ELR (cell line): Measurements from ENCODE around the gene IFNLR1.

Experiments used
- DNase-seq: peaks from one replicate; pipeline ENCODE4 v3.0.0-alpha.2; 2015; ENCODE audit warnings: low read depth

The IFNLR1 gene

GRCh38 chr1:24205345-24206082 lies 18.4 kb upstream of the IFNLR1 start:
- DNase-seq: no peak

GRCh38 chr1:24204116-24204515 lies 17.0 kb upstream of the IFNLR1 start:
- DNase-seq: no peak

- DNase-seq: no peak
Observed at GRCh38 chr1:24203404-24203803, 16.3 kb upstream of the IFNLR1 start.

GRCh38 chr1:24202987-24203386 lies 15.9 kb upstream of the IFNLR1 start:
- no peak for DNase-seq

GRCh38 chr1:24202556-24202955 lies 15.5 kb upstream of the IFNLR1 start:
- no peak for DNase-seq

GRCh38 chr1:24201941-24202440 lies 14.9 kb upstream of the IFNLR1 start:
- peak; percentile 83 for DNase-seq

GRCh38 chr1:24199291-24199900 lies 12.3 kb upstream of the IFNLR1 start:
- DNase-seq: peak; percentile 73

GRCh38 chr1:24198766-24199165 lies 11.7 kb upstream of the IFNLR1 start:
- no peak for DNase-seq

GRCh38 chr1:24195874-24196273 lies 8.8 kb upstream of the IFNLR1 start:
- no peak for DNase-seq

GRCh38 chr1:24195136-24195535 lies 8.0 kb upstream of the IFNLR1 start:
- DNase-seq: no peak

- no peak for DNase-seq
Observed at GRCh38 chr1:24193046-24193445, 6.0 kb upstream of the IFNLR1 start.

GRCh38 chr1:24191860-24192259 lies 4.8 kb upstream of the IFNLR1 start:
- peak; percentile 75 for DNase-seq

- no peak for DNase-seq
Observed at GRCh38 chr1:24190983-24191461, 3.9 kb upstream of the IFNLR1 start.

GRCh38 chr1:24189528-24189927 lies 2.4 kb upstream of the IFNLR1 start:
- DNase-seq: no peak

GRCh38 chr1:24186711-24186992 lies 437 bp downstream of the IFNLR1 start:
- no peak for DNase-seq

GRCh38 chr1:24186031-24186710 lies 918 bp downstream of the IFNLR1 start:
- no peak for DNase-seq

GRCh38 chr1:24185076-24185475 lies 2.0 kb downstream of the IFNLR1 start:
- no peak for DNase-seq

- no peak for DNase-seq
Observed at GRCh38 chr1:24182061-24182460, 5.0 kb downstream of the IFNLR1 start.

- no peak for DNase-seq
Observed at GRCh38 chr1:24181619-24182018, 5.5 kb downstream of the IFNLR1 start.

GRCh38 chr1:24180676-24181075 lies 6.4 kb downstream of the IFNLR1 start:
- no peak for DNase-seq

GRCh38 chr1:24179251-24179840 lies 7.7 kb downstream of the IFNLR1 start:
- DNase-seq: no peak

- no peak for DNase-seq
Observed at GRCh38 chr1:24178407-24178806, 8.7 kb downstream of the IFNLR1 start.

- no peak for DNase-seq
Observed at GRCh38 chr1:24177161-24177560, 9.9 kb downstream of the IFNLR1 start.
